DMS53 treated with DMSO at 0.1 percent for 48 hours (cell line): Measurements from ENCODE around the gene DYNLT5.
"Not testable (repeated sequence)": the region's sequence is repeated elsewhere in the genome, so short reads cannot be mapped to it uniquely, and the experiment has no call there.

Experiments used
- DNase-seq: peaks from one replicate; lab custom pipeline; 2025; ENCODE audit not compliant: unreplicated experiment; lab: John Stamatoyannopoulos, UW

DYNLT5 gene

DNA sequence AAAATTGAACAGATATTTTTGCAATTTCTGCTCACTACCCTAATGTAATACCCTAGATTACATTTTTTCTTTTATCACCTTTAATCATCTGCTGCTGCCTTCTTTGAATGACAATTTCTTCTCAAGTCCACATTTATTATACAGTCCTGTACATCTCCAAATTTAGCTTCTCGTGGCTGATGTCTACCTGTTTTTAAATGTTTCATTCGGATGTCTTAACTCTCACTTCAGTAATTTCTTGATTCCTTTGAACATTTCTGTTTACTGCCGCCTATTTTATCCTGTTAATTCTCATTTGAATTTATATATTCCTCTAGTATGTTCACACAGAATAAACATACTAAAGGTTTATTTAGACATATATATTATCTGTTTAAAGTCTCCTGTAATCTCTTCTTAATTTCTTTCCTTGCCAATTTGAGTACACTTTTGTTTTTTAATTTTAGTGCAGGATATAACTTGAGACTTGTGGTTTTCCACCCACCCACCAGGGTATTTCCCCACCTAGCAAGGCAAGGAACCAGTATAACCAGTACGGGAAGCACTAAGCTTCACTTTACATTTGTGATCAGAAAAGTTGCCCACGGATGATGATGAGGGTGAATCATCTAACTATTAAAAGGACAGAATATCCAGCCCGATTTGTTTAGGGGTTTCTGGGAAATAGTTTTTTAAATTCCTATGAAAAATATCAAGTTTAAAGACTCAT lies 36.1 kb downstream of the DYNLT5 start:
- peak; percentile 27 for DNase-seq

DNA sequence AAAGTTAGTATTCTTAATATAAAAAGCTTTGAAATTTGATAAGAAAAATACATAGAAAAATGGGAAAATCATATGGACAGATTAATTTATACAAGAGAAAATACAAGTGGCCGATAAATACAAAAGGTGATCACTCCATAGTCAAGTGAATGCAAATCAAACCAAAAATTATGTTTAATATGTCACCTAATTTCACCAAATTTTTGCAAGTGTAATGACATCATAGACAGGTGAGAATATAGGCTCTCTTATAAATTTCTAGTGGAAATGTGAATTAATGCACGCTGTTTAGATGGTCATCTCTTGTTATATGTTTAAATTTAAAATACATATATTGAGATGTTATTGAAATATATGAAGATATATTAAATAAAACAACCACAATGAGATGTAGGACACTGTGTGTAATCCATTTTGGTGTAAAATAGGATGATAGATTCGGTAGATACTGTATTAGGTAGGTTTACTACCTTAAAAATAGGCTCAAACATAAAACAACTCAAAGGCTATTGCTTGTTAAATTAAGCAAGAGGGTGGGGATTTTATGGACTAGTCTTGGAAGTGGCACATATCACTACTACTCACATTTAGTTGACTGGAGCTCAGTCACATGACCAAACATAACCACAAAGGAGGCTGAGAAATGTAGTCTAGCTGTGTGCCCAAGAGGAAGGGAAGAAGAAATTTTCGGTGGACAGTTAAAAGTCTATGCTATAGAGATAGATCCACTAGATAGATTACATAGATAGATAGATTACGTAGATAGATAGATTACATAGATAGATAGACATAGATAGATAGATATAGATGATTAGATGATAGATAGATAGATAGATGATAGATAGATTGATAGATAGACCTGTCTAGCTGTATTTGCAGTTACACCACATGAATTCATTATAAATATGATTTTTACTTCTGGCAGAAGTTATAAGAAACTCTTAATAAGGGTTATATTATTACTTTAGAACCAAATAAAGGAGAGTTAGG lies 39.7 kb downstream of the DYNLT5 start:
- DNase-seq, result no peak

DNA sequence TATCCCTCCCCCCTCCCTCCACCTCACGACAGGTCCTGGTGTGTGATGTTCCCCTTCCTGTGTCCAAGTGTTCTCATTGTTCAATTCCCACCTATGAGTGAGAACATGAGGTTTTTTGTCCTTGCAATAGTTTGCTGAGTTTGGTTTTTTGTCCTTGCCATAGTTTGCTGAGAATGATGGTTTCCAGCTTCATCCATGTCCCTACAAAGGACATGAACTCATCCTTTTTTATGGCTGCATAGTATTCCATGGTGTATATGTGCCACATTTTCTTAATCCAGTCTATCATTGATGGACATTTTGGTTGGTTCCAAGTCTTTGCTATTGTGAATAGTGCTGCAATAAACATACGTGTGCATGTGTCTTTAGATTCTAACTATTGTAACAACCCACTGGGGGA lies 43.6 kb downstream of the DYNLT5 start:
- not testable (repeated sequence) for DNase-seq

DNA sequence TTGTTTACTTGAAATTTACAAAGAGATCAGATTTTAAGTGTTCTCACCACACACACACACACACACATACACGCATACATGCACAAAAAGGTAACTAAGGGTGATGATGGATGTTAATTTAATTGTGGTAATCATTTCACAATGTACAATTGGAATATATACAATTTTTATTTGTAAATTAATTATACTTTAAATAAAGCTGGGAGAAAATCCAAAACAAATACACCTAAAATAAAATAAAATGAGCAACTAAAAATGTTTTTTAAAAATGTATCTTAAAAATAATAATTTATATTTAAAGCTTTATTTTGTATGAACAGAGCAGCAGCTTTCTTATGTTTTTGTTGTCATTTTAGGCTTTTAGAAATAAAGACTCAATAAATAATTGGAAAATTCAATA lies 57.0 kb downstream of the DYNLT5 start:
- DNase-seq, result no peak

DNA sequence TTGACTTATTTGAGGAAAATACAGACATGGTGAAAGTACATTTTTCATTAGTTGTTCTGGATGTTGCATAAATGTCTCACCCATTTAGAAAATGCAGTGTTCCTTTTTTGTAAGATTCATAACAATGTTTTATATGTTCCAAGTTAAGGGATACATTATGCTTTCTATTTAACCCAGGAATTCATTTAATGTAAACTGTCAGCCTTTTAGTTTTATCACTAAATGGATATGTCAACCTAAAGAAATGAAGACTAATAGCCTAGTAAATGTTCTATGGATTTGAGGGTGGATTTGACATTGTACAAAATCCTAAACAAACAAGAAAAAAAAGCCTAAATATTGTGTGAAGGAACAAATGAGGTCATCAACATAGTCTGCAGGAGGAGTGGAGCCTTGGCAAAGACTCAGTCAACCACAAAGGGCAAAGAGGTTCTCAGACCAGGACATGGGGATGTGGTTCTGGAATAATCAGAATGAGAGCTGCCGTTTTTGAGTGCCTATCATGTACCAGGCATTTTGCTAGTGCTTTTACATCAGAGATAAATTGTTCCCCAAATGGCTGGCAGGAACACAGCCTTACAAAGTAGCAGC lies 57.6 kb downstream of the DYNLT5 start:
- no peak for DNase-seq

DNA sequence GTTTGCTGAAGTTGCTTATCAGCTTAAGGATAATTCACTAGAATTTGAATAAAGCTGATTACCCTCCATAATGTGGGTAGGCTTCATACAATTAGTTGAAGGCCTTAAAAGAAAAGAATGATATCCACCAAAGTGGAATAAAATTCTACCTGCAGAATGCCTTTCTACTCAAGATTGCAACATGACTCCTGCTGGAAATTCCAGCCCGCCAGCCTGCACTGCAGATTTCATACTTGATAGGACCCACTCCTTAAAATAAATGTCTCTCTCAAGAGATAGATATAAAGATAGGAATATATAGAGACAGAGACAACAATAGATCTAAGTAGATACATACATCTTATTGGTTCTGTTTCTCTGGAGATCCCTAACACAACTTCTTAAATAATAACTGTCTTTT lies 72.5 kb downstream of the DYNLT5 start:
- no peak for DNase-seq
